Hepatocyte (in vitro differentiated cells): ENCODE data around the gene SLC39A1.

ENCODE experiments used
- CTCF ChIP-seq: fragments of 200-600 bp; sonication (generic); IDR thresholded peaks from 2 replicates; pipeline ENCODE4 v1.5.1; 2016; ENCODE audit warnings: antibody characterized with exemption, mild to moderate bottlenecking; ENCODE audit not compliant: poor library complexity
- EZH2phosphoT487 ChIP-seq: fragments of 200-600 bp; sonication (generic); IDR thresholded peaks from one replicate; pipeline ENCODE4 v1.6.1; 2018; ENCODE audit warnings: antibody characterized with exemption, mild to moderate bottlenecking, low read depth, moderate library complexity; ENCODE audit not compliant: unreplicated experiment, severe bottlenecking

- TF ChIP-seq CTCF: no peak
- no peak for TF ChIP-seq EZH2phosphoT487
Observed at GRCh38 chr1:153951183-153951582, 12.2 kb downstream of the SLC39A1 start.
